K562 (cell line): ENCODE measurements around the gene CD84. TPM values are rescaled to one million over a fixed set of nuclear protein-coding genes. Genes with fewer than 3 reads are reported as not detected.

Source experiments
- ATAC-seq: fragments of 200-7000 bp; cut with Tn5 transposase; 3 replicates; pipeline ENCODE4 v1.9.1; 2020; ENCODE audit warnings: moderate library complexity
- BruUV-seq: library from RNA; stranded (reverse); fragments of 400-500 nt; replicated peaks from 2 replicates; lab custom pipeline; 2021; lab: Mats Ljungman, UMichigan
- CTCF ChIA-PET: fragments of 300-600 bp; formaldehyde crosslinking; extraction: SDS; loops from one replicate; lab custom pipeline; 2021; ENCODE audit warnings: low intra/inter-chr PET ratio; lab: Yijun Ruan, JAX
- POLR2A ChIA-PET: fragments of 300-600, 350-650 bp; sonication (Branson Sonifier 250); formaldehyde crosslinking; extraction: SDS; loops from one replicate; lab custom pipeline; 2021; ENCODE audit warnings: antibody characterized with exemption, inconsistent platforms; lab: Yijun Ruan, JAX
- DNase-seq, 4 experiments: peaks; one replicate each; pipeline versions ENCODE4 v3.0.0 to v3.0.0-alpha.2; 2011 to 2018; ENCODE audit warnings: low spot score in 3 of 4, mixed read lengths in 3 of 4; ENCODE audit errors: extremely low read depth in 1 of 4
- FAIRE-seq: peaks from 2 replicates; lab custom pipeline; 2011; peaks lifted over from hg19 to GRCh38; lab: Jason Lieb, UNC
- H2AFZ ChIP-seq: 2 replicates; pipeline ENCODE4 v1.6.0; 2011; ENCODE audit warnings: low read depth, low read length, control low read depth, inconsistent platforms
- H3K27ac ChIP-seq: fragments of 200-600 bp; 3 replicates; pipeline ENCODE4 v1.8.0; 2011; ENCODE audit warnings: low read depth, mild to moderate bottlenecking, control low read depth, inconsistent platforms, low read length, moderate library complexity, mixed read lengths; ENCODE audit errors: extremely low read depth
- H3K27me3 ChIP-seq, 2 experiments: fragments of 300-600 bp in 1 of 2; 2 replicates in 1 of 2; 3 replicates in 1 of 2; pipeline versions ENCODE4 v1.6.0 to v1.8.0; 2011; ENCODE audit warnings: inconsistent platforms in 2 of 2, low read length in 2 of 2, mild to moderate bottlenecking in 1 of 2, mixed read lengths in 1 of 2, moderate library complexity in 1 of 2; ENCODE audit not compliant: control insufficient read depth in 2 of 2, insufficient read depth in 2 of 2
- H3K36me3 ChIP-seq: fragments of 300-600 bp; 3 replicates; pipeline ENCODE4 v1.8.0; 2011; ENCODE audit warnings: mild to moderate bottlenecking, low read length, inconsistent platforms; ENCODE audit not compliant: control insufficient read depth, insufficient read depth
- H3K4me1 ChIP-seq, 2 experiments: fragments of 200-600 bp in 1 of 2; replicated peaks in 1 of 2; 2 replicates in 1 of 2; 3 replicates in 1 of 2; pipeline versions ENCODE4 v1.5.1 to v1.8.0; 2011; ENCODE audit warnings: inconsistent platforms in 2 of 2, low read length in 2 of 2, mild to moderate bottlenecking in 1 of 2, mixed read lengths in 1 of 2, moderate library complexity in 1 of 2; ENCODE audit not compliant: control insufficient read depth in 2 of 2, insufficient read depth in 2 of 2
- H3K4me2 ChIP-seq: 2 replicates; pipeline ENCODE4 v1.6.1; 2011; ENCODE audit warnings: low read length, control low read depth, inconsistent platforms, mixed read lengths; ENCODE audit not compliant: insufficient read depth
- H3K4me3 ChIP-seq: fragments of 200-600 bp; sonication (generic), shearing (Covaris generic); 2 replicates; pipeline ENCODE4 v1.5.1; 2016; ENCODE audit warnings: control low read depth, inconsistent platforms
- H3K79me2 ChIP-seq: fragments of 200-600 bp; 3 replicates; pipeline ENCODE4 v1.8.0; 2011; ENCODE audit warnings: low read length, inconsistent platforms; ENCODE audit not compliant: control insufficient read depth, insufficient read depth
- H3K9ac ChIP-seq, 2 experiments: 2 replicates each; pipeline versions ENCODE4 v1.6.0 to v1.6.1; 2011; ENCODE audit warnings: low read depth in 2 of 2, low read length in 2 of 2, control low read depth in 1 of 2, inconsistent platforms in 1 of 2, mild to moderate bottlenecking in 1 of 2, mixed read lengths in 1 of 2; ENCODE audit not compliant: insufficient read depth in 1 of 2
- H3K9me1 ChIP-seq: one replicate; pipeline ENCODE4 v1.6.0; 2011; ENCODE audit warnings: inconsistent platforms, mild to moderate bottlenecking, low read length, moderate library complexity; ENCODE audit not compliant: control insufficient read depth, insufficient read depth
- H3K9me3 ChIP-seq: replicated peaks from 2 replicates; pipeline ENCODE4 v1.5.1; 2011; ENCODE audit warnings: low read depth, low read length, inconsistent platforms; ENCODE audit not compliant: control insufficient read depth, insufficient read depth
- H4K20me1 ChIP-seq: replicated peaks from 2 replicates; pipeline ENCODE4 v1.6.1; 2011; ENCODE audit warnings: low read length, inconsistent platforms, mixed read lengths; ENCODE audit not compliant: control insufficient read depth, insufficient read depth
- CXXC5 ChIP-seq: fragments of 250-450 bp; sonication (Bioruptor Pico); IDR thresholded peaks from 2 replicates; pipeline ENCODE4 v1.8.0; 2022; ENCODE audit warnings: inconsistent platforms, mild to moderate bottlenecking, moderate library complexity
- SREBF1 ChIP-seq: fragments of 150-350 bp; IDR thresholded peaks from 2 replicates; pipeline ENCODE4 v1.6.1; 2014; ENCODE audit warnings: antibody characterized with exemption, low read depth, low read length, borderline replicate concordance
- TAF7 ChIP-seq: fragments of 450-650 bp; IDR thresholded peaks from 2 replicates; pipeline ENCODE4 v1.6.1; 2016; ENCODE audit warnings: missing genetic modification characterization, missing compliant biosample characterization
- THRAP3 ChIP-seq: fragments of 450-650 bp; IDR thresholded peaks from 2 replicates; pipeline ENCODE4 v1.6.1; 2016; ENCODE audit warnings: mild to moderate bottlenecking, inconsistent platforms, borderline replicate concordance
- TRIM24 ChIP-seq, 2 experiments: fragments of 450-650 bp; IDR thresholded peaks; 2 replicates each; pipeline ENCODE4 v1.6.1; 2016
- WGBS: fragments of 100-300 bp; shearing (Covaris generic); methylation state at CpG from one replicate; pipeline ENCODE4 v1.1.6; 2016; ENCODE audit warnings: low coverage, mixed read lengths; ENCODE audit not compliant: insufficient coverage; ENCODE audit errors: missing lambda C conversion rate; 5-methylcytosine and 5-hydroxymethylcytosine counted together
- in situ Hi-C: fragments of 300-500 bp; cut with MboI; formaldehyde crosslinking; loops from 4 replicates; pipeline ENCODE4 v1.15.0; 2018; ENCODE audit warnings: inconsistent platforms, mixed read lengths
- intact Hi-C: fragments of 100-400 bp; cut with micrococcal nuclease; formaldehyde crosslinking; loops from 2 replicates; pipeline ENCODE4 v1.14.2; 2022
- polyA plus RNA-seq, 8 experiments: library from polyadenylated mRNA; depleted of rRNA in 4 of 8; stranded (reverse) in 5 of 8; unstranded in 3 of 8; fragments of >200 nt; fragmentation: Nextera tagmentation in 2 of 8; fragmentation: Illumina TruSeq in 1 of 8; extraction: Ambion mirVana in 2 of 8; extraction: Trizol in 1 of 8; gene quantifications; 2 replicates each; pipeline versions ENCODE4 v1.2.1 to v1.2.3, GENCODE V29; 2011 to 2014; ENCODE audit warnings: inconsistent platforms in 1 of 8, missing spikeins in 1 of 8
- total RNA-seq, 7 experiments: library from RNA; depleted of rRNA in 6 of 7; stranded (reverse); fragments of >200 nt in 6 of 7; fragmentation: Illumina TruSeq in 2 of 7; extraction: Trizol in 2 of 7; gene quantifications; 2 replicates each; pipeline versions ENCODE4 v1.2.1 to v1.2.3, GENCODE V29; 2011 to 2021; ENCODE audit warnings: low replicate concordance in 1 of 7
- TF ChIP-seq, protein P1 (sequence below): fragments of 450-650 bp; IDR thresholded peaks from 2 replicates; pipeline ENCODE4 v1.6.1; 2017; ENCODE audit warnings: antibody characterized with exemption

Gene CD84
- total and polyA plus RNA-seq, 9 of the 15 experiments (the other 6 are each of a cell fraction or from before 2014, with no cell fraction given), result 0.82 to 6.8 (median 2.0) TPM

DNA sequence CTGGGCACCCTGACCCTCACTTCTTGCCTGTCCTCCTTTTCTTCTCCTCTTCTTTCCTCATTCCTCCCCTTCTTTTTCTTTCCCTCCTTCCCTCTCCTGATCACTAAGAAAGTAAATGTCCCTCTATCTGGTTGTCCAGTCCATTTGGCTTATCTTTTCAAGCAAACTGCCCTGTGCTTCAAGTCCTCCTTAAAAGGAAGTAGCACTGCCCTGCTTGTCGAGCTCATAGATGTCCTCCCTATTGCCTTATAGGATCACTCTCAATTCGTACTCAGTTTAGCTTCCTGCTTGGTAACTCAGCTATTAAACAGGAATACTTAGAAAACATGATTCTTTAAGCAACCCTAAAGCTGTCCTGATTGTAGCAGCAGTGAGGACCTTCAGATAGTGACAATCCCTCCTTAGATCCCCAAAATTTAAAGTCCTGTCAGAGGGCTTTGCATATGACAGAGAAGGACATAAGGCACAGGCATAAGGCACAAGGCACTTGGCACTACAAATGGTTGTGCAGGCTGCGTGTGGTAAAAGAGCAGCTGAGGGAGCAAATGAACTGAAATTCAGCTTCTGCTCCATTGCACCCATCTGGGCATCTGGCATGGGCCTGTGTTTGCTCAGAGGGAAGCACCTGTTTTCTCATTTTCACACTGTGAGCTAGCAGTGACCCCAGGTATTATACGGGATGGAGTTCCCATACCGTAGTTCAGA, 30.2 kb downstream of the CD84 start (continued):
- TF ChIP-seq, protein P1, sequence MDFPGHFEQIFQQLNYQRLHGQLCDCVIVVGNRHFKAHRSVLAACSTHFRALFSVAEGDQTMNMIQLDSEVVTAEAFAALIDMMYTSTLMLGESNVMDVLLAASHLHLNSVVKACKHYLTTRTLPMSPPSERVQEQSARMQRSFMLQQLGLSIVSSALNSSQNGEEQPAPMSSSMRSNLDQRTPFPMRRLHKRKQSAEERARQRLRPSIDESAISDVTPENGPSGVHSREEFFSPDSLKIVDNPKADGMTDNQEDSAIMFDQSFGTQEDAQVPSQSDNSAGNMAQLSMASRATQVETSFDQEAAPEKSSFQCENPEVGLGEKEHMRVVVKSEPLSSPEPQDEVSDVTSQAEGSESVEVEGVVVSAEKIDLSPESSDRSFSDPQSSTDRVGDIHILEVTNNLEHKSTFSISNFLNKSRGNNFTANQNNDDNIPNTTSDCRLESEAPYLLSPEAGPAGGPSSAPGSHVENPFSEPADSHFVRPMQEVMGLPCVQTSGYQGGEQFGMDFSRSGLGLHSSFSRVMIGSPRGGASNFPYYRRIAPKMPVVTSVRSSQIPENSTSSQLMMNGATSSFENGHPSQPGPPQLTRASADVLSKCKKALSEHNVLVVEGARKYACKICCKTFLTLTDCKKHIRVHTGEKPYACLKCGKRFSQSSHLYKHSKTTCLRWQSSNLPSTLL, result no peak
- 0 out of 2 replicates have a peak, but pooled peaks have one; percentile 38 for TF ChIP-seq TAF7 (tag)
- TF ChIP-seq SREBF1, result no peak
- TF ChIP-seq, all 486 proteins: peak for 104

DNA sequence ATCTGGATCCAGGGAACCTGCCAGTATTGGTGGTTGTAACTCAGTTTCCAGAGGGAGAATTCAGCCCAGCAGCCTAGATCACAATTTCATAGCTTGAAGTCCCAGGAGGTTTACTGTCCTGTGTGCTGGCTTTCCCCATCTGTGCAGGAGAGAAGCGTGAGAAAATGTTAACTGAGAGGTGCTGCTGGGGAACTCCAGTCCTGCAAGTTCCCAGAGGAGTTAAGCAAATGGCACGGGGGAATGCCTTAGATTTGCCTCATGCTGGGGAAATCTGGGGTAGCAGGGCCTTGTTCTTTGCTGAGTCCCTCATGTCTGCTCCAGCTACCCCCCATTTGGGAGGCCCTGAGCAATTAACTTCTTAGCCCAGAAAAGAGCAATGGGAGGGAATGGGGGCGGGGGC, 31.1 kb downstream of the CD84 start:
- 74% methylated on average over 3 of the region's 3 CpGs for WGBS
- no peaks in the 10 kb centered on the region for H3K9me1 ChIP-seq
- no peaks in the 10 kb centered on the region for H3K79me2 ChIP-seq
- H3K27ac ChIP-seq, result peak overlapping the region; percentile 34; the same call in 2 of the 3 replicates
- no peak overlapping the region for H3K4me2 ChIP-seq
- CTCF ChIA-PET, result no interaction called here
- FAIRE-seq (no peak), DNase-seq (no peak), ATAC-seq (no peak)
- intact Hi-C loops (no loop called here), in situ Hi-C loops (no loop called here)
- peak overlapping the region; percentile 52 for H2AFZ ChIP-seq
- H3K4me3 ChIP-seq, result no peak overlapping the region
- no peaks in the 10 kb centered on the region for H3K36me3 ChIP-seq
- H3K4me1 ChIP-seq, result peaks cover 33 to 58% of the 10 kb centered on the region in 2 experiments
- BruUV-seq, result no TSS peak
- H3K27me3 ChIP-seq, result no peaks in the 10 kb centered on the region
- no peak overlapping the region; a peak in 1 of 4 replicates for H3K9ac ChIP-seq
- POLR2A ChIA-PET, result interaction anchor here (3.7 kb wide), 1 partner anchor 8 kb away, joined by 18 read pairs; no protein-coding TSS in a partner anchor
- TF ChIP-seq TRIM24 (IDR thresholded peaks at IDR 0.05) (no peak), THRAP3 (no peak), CXXC5 (peak; percentile 5; the same call in 1 of the 2 replicates)
- H4K20me1 ChIP-seq, result no peaks in the 10 kb centered on the region
- H3K9me3 ChIP-seq, result no peaks in the 10 kb centered on the region
